Fibroblast of mammary gland (primary cell): Measurements from ENCODE around the gene TSPAN13.

Source experiments
- DNase-seq: peaks from one replicate; pipeline ENCODE4 v3.0.0-alpha.2; 2010; ENCODE audit warnings: low read depth
- H3K4me3 ChIP-seq: 2 replicates; pipeline ENCODE4 v1.5.1; 2011; ENCODE audit warnings: low read depth, mild to moderate bottlenecking, low read length, moderate library complexity; ENCODE audit not compliant: control insufficient read depth
- CTCF ChIP-seq: conservative IDR thresholded peaks from 2 replicates; pipeline ENCODE4 v1.5.1; 2011; ENCODE audit warnings: low read depth, low read length, inconsistent platforms; ENCODE audit not compliant: control insufficient read depth, insufficient read depth

TSPAN13 gene

GRCh38 chr7:16826060-16826459, 72.5 kb downstream of the TSPAN13 start:
- H3K4me3 ChIP-seq = no peak overlapping the region
- TF ChIP-seq CTCF = no peak
- DNase-seq = no peak

- DNase-seq = no peak
- no peak for TF ChIP-seq CTCF
- no peak overlapping the region for H3K4me3 ChIP-seq
These were observed 79.8 kb downstream of the TSPAN13 start for GRCh38 chr7:16833373-16833772.
